SK-N-SH (cell line): ENCODE data around the gene NADSYN1.

ENCODE experiments used
- CTCF ChIP-seq: fragments of 200-600 bp; sonication (generic); IDR thresholded peaks from 2 replicates; pipeline ENCODE4 v1.6.1; 2017; ENCODE audit warnings: antibody characterized with exemption, mild to moderate bottlenecking, moderate library complexity
- ELF1 ChIP-seq: IDR thresholded peaks from 2 replicates; pipeline ENCODE4 v1.4.0; 2012
- EP300 ChIP-seq, 2 experiments: IDR thresholded peaks; 2 replicates each; pipeline versions ENCODE4 v1.4.0 to v1.6.1; 2012; ENCODE audit warnings: borderline replicate concordance in 1 of 2, low read depth in 1 of 2, low read length in 1 of 2
- FOXM1 ChIP-seq: IDR thresholded peaks from 2 replicates; pipeline ENCODE4 v1.4.0; 2012; ENCODE audit warnings: low read depth, mild to moderate bottlenecking
- IRF3 ChIP-seq: fragments of 150-350 bp; IDR thresholded peaks from 2 replicates; pipeline ENCODE4 v1.6.1; 2016; ENCODE audit warnings: mild to moderate bottlenecking, low read depth, low read length
- MAX ChIP-seq: IDR thresholded peaks from 2 replicates; pipeline ENCODE4 v1.4.0; 2012; ENCODE audit warnings: low read depth
- MXI1 ChIP-seq: IDR thresholded peaks from 2 replicates; pipeline ENCODE4 v1.6.1; 2012; ENCODE audit warnings: mild to moderate bottlenecking, low read depth, low read length, improper control_type of control experiment
- NFIC ChIP-seq: IDR thresholded peaks from 2 replicates; pipeline ENCODE4 v1.4.0; 2012; ENCODE audit warnings: borderline replicate concordance
- POLR2AphosphoS5 ChIP-seq: IDR thresholded peaks from 2 replicates; pipeline ENCODE4 v1.6.1; 2012; ENCODE audit warnings: low read depth, low read length
- RAD21 ChIP-seq: IDR thresholded peaks from 2 replicates; pipeline ENCODE4 v1.6.1; 2012; ENCODE audit warnings: mild to moderate bottlenecking, low read length
- RCOR1 ChIP-seq: fragments of 150-350 bp; IDR thresholded peaks from 2 replicates; pipeline ENCODE4 v1.6.1; 2017; ENCODE audit warnings: antibody characterized with exemption, low read length
- YY1 ChIP-seq: IDR thresholded peaks from 2 replicates; pipeline ENCODE4 v1.4.0; 2012; ENCODE audit warnings: low read depth, mild to moderate bottlenecking

GRCh38 chr11:71482746-71483364, 29.9 kb downstream of the NADSYN1 start:
- TF ChIP-seq EP300 (IDR thresholded peaks at IDR 0.05; ENCODE audit: borderline replicate concordance in 1 of 2, low read depth in 1 of 2, low read length in 1 of 2) (no peak), CTCF (no peak), RCOR1 (no peak), FOXM1 (no peak), MXI1 (no peak), ELF1 (no peak), POLR2AphosphoS5 (no peak), NFIC (no peak), YY1 (no peak), RAD21 (no peak), MAX (no peak), IRF3 (no peak)
